ENCODE data around the gene CPXM2.

CPXM2 gene

DNA sequence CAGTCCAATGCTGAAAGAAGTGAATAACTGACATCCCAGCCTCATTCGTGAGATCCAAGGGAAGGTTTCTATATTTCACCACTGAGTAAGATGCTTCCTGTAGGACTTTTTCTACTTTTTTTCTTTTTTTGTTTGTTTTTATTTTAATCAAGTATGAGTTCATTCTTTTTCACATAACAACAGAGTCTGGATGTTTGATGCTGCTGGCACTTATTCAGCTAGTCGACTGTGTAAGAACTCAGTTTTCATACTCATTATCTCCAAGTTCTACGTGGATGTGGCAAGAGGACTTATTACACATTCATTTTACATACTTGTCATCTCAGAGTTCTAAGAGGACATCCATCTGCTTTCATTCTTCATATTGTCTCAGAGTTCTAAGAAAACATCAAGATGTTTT, 86.9 kb downstream of the CPXM2 start:
- DNase-seq (ENCODE audit: low read depth in 2 of 2, low spot score in 1 of 2), result no peak

DNA sequence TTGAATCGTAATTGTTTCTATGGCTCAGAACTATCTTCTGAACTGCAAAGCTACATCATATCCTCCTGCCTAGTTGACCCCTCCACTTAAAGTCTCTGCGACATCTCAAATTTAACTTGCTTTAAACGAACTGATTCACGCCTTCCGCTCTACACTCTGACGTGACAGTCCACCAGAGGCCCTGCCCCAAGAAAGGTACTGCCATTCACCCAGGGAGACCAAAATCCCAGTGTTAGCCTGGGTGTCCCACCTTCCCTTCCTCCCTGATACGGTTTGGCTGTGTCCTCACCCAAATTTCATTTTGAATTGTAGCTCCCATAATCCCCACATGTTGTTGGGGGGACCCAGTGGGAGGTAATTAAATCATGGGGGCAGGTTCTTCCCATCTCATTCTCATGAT, 90.8 kb downstream of the CPXM2 start:
- no peak for DNase-seq (ENCODE audit: low read depth in 2 of 2, low spot score in 1 of 2)

- no peak for DNase-seq (ENCODE audit: low read depth in 2 of 2, low spot score in 1 of 2)
Observed at GRCh38 chr10:123800289-123800688, 91.3 kb downstream of the CPXM2 start.

DNA sequence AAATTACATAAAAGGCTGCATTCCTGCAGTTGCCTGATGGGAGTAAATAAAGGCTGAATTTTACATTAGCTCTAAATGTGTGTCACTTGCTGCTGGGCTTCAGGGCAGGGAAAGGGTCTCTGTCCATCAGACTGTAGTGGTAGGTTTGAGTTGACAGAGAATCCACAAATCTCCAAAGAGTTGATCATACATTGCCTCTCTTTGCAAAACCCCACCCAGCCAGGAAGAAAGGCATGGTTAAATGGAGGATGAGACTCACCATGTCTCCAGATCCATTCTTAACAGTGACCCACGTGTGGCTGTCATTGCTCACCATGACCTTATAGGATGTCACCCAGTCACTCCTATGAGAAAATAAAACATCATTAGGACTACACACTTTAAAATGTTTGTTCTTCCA, 92.8 kb downstream of the CPXM2 start:
- DNase-seq (ENCODE audit: low read depth in 2 of 2, low spot score in 1 of 2), result no peak

GRCh38 chr10:123797813-123798212, 93.8 kb downstream of the CPXM2 start:
- DNase-seq (ENCODE audit: low read depth in 2 of 2, low spot score in 1 of 2), result no peak

- no peak for DNase-seq (ENCODE audit: low read depth in 2 of 2, low spot score in 1 of 2)
Observed at GRCh38 chr10:123796736-123797135, 94.9 kb downstream of the CPXM2 start.

DNA sequence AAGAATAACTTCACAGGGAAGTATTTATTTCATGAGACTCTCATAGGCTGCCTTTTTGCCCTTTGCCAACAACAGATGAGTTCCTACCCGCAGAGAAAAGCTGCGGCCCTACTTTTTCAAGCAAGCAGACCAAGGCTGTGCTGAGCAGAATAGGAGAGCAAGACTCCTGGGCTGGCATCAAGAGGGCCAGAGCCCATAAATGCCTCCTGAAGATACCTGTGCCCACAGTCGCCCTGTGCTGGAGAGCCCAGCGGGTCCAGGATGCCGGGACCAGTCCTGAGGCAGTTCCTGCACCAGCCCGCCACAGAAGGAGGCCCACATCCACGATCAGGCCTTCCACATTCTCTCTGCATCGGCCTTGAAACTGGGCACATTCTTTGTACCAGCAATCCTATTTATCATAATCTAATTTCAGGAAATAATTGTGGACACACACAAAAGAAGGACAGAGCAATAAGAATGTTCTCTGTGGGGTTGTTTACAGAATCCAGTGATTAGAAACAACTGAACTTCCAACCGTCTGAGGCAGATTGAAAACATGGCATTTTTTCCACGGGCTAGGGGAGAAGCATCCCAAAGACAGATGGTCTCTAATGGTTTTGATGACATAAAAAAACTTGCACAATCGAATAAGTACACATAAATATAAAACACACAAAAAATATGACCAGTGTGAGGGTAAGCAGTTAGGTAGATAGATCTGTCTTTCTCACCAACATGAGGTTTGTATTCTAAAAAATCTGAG, 95.6 kb downstream of the CPXM2 start:
- DNase-seq (ENCODE audit: low read depth in 2 of 2, low spot score in 1 of 2), result no peak

- DNase-seq (ENCODE audit: low read depth in 2 of 2, low spot score in 1 of 2), result no peak
Observed at GRCh38 chr10:123795196-123795780, 96.3 kb downstream of the CPXM2 start.

- DNase-seq (ENCODE audit: low read depth in 2 of 2, low spot score in 1 of 2), result no peak
Observed at GRCh38 chr10:123792248-123792978, 99.2 kb downstream of the CPXM2 start.

- DNase-seq (ENCODE audit: low read depth in 2 of 2, low spot score in 1 of 2), result no peak
Observed at GRCh38 chr10:123790132-123790885, 101.3 kb downstream of the CPXM2 start.

DNA sequence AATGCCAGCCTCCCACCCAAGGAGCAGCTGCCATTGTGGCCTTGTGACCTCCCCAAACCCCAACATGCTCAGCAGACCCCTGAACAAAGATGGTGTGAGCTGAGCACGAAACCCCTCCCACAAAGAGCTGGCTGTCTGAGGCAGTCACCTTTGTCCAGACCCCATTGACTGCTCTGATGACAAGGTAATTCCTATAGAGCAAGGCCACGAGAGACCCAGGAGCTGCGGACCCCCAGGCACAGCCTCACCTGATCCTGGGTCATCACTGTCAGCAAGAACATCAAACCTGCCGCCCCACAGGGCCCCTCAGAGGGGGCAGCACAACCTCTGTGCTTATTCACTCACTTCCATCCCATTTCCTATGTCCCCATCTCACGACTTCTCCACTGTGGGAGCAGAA, 102.6 kb downstream of the CPXM2 start:
- DNase-seq (ENCODE audit: low read depth in 2 of 2, low spot score in 1 of 2), result no peak

DNA sequence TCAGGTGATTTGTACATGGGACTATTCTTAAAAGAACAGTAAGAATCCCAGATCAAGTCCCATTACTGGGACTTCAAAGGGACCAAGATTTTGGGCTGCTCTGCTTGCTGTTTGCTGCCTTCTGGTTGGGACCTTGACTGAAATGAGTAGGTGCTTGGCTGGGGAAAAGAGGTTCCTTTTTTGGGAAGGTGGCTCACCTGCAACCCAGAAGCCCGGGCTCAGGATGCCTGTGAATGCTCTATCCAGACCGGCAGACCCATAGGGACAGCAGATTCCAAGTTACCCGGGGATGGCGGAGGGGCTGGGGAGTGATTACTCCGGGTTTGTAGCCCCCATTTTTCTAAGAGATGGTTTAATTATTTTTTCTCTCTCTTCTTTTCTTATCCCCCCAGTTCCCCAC, 104.0 kb downstream of the CPXM2 start:
- no peak for DNase-seq (ENCODE audit: low read depth in 2 of 2, low spot score in 1 of 2)

- DNase-seq (ENCODE audit: low read depth in 2 of 2, low spot score in 1 of 2), result no peak
Observed at GRCh38 chr10:123786896-123787295, 104.7 kb downstream of the CPXM2 start.

DNA sequence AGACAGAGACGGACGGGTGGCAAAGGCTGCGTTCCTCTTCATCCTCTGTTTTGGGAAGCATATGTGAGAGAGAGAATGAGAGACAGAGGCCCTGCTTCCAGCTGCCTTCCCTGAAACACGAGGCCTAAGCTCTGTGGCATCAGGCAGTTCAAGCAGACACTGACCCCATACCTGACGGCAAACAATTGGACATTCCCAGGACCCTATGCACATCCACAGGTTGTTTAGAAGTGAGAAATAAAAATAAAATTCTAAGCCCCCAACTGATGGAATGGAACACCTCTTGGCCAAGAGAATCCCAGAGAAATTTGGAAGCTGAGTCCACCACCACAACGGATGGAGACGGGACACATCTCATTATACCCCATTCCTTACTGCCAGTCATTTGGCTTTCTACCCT, 105.3 kb downstream of the CPXM2 start:
- DNase-seq (ENCODE audit: low read depth in 2 of 2, low spot score in 1 of 2), result no peak

DNA sequence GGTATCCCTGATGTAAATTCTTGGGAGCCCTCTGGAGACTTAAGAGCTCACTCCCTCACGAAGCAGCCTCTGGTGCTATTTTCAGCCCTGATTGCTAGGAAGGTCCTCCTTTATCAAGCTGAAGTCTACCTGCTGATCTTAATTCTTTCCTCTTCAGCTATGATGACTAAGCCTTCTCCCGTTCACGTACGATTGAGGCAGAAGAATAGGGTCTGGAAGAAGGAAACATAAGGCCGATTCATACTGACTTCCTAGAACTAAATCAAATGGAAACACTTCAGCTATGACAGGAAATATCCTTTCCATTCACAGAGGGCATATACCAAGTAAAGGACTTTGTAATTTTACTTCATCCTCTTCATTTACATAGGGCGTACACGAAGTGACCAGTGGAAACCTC, 107.0 kb downstream of the CPXM2 start:
- no peak for DNase-seq (ENCODE audit: low read depth in 2 of 2, low spot score in 1 of 2)

DNA sequence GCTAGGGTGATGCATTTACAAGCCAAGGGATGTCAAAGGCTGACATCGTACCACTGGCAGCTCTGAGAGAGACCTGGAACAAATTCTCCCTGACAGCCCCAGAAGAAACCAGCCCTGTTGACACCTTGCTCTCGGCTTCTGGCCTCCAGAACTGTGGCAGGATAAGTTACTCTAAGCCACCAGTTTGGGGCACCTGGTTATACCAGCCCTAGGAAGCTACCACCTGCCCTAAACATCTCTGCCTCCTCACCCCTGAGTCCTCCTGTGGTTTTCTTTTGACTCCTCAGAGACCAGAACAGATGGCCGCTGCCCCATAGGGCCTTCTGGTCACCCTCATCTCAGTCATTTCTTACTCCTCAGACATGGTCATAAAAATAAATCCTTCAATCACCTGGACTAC, 107.4 kb downstream of the CPXM2 start:
- no peak for DNase-seq (ENCODE audit: low read depth in 2 of 2, low spot score in 1 of 2)

DNA sequence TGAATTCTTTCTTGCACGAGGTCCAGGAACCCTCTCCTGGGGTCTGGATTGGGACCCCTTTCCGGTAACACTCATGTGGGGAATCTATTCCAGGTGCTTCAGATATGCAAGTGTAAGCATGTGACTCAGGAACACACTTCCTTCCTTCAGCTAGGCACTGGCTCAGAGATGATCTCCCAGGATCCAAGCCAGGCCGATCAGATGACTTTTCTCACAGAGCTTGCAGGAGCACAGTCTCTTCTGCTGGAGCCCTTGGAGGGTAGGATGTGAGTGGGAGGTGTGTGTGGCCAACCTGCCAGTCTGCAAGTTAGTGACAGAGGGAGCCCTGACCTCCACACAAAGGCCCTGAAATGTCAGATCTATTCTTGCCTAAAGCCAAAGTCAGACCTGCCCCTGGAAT, 108.3 kb downstream of the CPXM2 start:
- DNase-seq (ENCODE audit: low read depth in 2 of 2, low spot score in 1 of 2), result no peak

- no peak for DNase-seq (ENCODE audit: low read depth in 2 of 2, low spot score in 1 of 2)
Observed at GRCh38 chr10:123782549-123782948, 109.1 kb downstream of the CPXM2 start.

GRCh38 chr10:123781956-123782500, 109.6 kb downstream of the CPXM2 start:
- no peak for DNase-seq (ENCODE audit: low read depth in 2 of 2, low spot score in 1 of 2)

DNA sequence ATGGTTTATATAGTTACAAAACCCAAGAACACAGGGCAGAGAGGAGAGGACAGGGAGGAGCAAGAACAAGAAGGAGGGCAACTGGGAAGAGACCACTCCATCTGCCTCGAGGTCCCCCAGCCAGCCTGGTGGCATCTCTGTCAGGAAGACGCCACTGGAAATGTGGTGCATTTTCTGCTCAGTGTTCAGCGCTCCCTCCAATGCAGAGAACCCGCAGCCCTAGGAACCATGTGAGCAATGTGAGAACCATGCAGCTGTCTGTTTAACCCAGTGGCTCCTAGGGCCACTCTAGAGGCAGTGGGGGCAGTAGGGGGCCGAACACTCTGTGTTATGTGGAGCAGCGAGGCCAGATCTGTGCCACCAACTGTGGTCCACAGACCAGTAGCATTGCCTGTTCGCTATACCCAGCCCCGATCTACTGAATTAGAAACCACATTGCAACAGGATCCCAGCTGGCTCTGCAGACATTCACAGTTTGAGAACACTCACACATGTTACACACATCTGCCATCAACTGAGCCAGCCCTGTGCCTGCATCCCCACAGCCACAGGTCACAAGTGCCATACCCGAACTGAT, 110.2 kb downstream of the CPXM2 start:
- no peak for DNase-seq (ENCODE audit: low read depth in 2 of 2, low spot score in 1 of 2)
